ENCODE results near the gene NEK10.
"Not testable (repeated sequence)": the region's sequence is repeated elsewhere in the genome, so short reads cannot be mapped to it uniquely, and the experiment has no call there.

Gene NEK10

DNA sequence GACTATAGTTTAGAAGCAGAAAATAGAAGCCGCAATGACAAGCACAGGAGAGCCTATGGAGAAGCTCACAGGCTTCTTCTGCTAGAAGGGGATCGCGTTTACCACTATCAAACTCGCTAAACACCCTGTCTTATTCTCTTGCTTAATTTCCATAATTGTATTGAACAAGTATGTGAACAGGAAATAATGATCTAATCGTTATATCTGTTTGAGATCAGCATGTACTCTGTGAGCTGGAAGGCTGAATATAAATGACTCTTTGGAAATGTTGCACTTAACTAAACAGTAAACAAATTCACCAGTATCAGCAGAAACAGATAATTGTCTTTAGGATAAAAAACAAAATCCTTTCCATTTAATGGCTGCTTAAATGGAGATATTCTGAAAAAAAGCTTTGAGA, 15.0 kb downstream of the NEK10 start:
- DNase-seq (ENCODE audit: low spot score), result no peak

GRCh38 chr3:27353221-27353620, 16.0 kb downstream of the NEK10 start:
- DNase-seq (ENCODE audit: low spot score), result no peak

- no peak for DNase-seq (ENCODE audit: low spot score)
Measured at GRCh38 chr3:27352047-27352446, 17.1 kb downstream of the NEK10 start.

DNA sequence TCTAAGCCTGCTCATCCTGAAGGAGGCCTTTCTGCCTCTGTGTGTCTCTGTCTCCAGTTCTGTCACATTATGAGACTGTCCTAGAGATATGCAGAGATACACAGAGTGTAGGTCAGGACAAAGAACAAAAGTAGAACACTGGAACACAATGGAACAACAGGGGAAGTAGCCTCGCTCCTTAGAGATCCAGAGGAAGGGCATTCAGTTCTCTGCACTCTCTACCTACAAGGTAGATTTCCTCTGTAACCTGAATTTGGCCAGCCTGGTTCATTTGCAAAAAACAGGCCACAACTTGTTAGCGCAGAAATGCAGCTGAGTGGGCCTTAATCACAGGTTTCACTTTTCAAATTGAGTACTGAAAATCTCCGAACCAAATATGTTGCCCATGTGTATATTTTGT, 19.4 kb downstream of the NEK10 start:
- DNase-seq (ENCODE audit: low spot score), result no peak

- no peak for DNase-seq (ENCODE audit: low spot score)
Measured at GRCh38 chr3:27345959-27346865, 23.0 kb downstream of the NEK10 start.

GRCh38 chr3:27345493-27345892, 23.7 kb downstream of the NEK10 start:
- no peak for DNase-seq (ENCODE audit: low spot score)

DNA sequence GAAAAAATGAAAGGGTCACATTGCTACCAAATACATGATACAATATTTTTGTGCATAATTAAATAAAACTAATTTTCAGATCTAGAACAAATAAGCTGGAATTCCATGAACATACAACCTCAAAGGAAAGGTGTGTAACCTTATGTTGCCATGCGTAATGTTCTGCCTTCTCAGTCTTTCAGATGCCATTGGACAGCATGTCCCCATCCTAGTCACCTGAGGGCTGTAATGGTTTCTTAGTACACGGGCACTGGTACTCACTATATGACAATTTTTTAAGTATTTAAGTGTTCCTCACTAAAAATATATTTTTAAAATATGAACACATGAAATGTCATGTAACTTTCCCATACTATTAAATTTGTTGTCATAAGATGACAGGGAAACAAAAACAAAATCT, 24.1 kb downstream of the NEK10 start:
- no peak for DNase-seq (ENCODE audit: low spot score)

DNA sequence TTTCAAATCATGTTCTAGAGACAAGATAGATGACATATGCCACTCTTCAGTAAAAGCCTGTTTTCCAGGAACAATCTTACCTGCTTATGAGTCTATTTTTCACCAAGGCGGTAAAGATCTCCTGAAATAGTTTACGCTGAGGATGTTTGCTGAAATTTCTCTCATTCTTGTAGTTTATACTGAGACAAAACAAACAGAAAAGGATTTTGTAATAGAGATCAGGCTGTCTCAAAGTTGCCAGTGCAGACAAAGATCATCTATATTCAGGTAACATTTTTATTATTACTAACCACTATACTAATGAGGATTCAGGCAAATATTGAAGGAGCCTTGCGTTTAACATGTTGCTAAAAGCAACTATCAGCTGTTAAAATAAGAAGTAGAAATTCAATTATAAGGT, 25.0 kb downstream of the NEK10 start:
- no peak for DNase-seq (ENCODE audit: low spot score)

DNA sequence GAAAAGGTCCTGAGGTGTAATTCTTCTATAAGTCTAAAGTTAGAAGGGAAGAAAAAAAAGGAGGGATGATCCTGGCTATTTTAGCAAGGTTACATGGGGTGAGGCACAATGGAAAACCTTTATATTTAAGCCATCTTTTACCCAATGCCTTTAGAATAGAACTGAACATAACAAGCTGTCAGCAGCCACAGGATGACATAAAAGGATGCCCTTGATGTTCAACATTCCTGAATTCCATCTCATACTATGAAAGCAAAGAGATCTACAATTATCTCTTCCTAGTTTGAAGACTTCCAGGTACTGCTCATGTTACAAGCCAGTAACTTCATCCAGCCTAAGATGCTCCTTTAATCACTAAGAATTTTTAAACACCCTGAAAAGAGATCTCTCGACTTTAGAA, 26.9 kb downstream of the NEK10 start:
- no peak for DNase-seq (ENCODE audit: low spot score)

DNA sequence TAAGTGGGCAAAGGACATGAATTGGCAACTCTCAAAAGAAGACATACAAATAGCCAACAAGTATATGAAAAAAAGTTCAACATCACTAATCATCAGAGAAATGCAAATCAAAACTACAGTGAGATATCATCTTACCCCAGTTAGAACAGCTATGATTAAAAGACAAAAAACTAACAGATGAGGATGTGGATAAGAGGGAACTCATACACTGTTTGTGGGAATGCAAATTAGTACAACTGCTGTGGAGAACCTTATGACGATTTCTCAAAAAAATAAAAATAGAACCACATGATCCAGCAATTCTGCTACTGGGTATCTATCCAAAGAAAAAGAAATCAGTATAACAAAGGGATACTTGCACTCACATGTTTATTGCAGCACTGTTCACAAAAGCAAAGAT, 28.6 kb downstream of the NEK10 start:
- DNase-seq (ENCODE audit: low spot score), result no peak

DNA sequence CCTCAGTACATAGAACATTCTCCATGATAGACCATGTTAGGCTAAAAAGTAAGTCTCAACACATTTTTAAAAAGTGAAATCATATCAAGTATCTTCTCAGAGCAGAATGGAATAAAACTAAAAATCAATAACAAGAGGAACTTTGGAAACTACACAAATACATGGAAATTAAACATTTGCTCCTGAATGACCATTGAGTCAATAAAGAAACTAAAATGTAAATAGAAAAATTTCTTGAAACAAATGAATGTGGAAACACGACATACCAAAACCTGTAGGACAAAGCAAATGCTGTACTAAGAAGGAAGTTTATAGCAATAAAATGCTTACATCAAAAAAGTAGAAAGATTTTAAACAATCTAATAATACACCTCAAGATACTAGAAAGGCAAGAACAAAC, 33.6 kb downstream of the NEK10 start:
- DNase-seq (ENCODE audit: low spot score), result no peak

DNA sequence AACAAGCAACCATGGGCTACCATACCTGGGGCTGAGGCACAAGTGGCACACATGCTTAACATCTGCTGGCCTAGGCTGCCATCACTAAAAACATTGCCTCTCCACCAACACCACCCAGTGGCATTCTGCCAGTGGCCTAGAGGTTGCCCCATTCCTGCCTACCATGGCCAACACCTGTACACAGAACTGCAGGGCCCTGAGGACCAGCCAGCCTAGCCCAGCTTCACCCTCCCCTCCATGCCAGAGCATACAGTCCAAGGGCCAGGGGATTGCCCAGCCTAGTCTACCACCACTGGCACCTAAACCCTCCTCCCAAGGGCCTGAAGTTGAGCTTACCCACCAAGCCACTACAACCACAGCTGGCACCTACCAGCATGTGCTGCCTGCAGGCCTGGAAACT, 35.3 kb downstream of the NEK10 start:
- no peak for DNase-seq (ENCODE audit: low spot score)

DNA sequence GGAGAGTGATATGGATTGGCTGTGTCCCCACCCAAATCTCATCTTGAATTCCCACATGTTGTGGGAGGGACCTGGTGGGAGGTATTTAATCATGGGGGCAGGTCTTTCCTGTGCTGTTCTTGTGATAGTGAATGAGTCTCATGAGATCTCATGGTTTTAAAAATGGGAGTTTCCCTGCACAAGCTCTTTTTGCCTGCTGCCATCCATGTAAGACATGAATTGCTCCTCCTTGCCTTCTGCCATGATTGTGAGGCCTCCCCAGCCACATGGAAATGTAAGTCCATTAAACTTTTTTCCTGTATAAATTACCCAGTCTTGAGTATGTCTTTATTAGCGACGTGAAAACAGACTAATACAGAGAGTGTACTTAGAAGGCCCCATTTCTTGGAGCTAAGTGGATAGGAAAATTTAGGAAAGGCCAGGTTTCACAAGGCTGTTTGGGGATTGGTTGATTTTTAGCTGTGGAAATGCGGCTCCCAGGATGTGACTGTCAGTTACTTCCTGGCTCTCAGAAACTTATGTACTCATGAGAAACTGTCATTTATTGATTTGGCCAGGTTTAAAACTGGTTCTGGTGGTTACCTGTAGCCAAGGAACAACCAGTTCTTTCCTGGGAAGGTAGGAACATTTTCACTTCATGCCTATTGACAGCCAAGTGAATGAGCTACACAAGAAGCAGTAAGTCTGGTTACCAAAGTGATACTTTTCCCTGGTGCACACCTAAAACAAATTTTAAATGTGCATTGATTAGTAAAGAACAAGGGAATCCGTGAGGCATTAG, 40.0 kb downstream of the NEK10 start:
- DNase-seq (ENCODE audit: low spot score), result not testable (repeated sequence)

DNA sequence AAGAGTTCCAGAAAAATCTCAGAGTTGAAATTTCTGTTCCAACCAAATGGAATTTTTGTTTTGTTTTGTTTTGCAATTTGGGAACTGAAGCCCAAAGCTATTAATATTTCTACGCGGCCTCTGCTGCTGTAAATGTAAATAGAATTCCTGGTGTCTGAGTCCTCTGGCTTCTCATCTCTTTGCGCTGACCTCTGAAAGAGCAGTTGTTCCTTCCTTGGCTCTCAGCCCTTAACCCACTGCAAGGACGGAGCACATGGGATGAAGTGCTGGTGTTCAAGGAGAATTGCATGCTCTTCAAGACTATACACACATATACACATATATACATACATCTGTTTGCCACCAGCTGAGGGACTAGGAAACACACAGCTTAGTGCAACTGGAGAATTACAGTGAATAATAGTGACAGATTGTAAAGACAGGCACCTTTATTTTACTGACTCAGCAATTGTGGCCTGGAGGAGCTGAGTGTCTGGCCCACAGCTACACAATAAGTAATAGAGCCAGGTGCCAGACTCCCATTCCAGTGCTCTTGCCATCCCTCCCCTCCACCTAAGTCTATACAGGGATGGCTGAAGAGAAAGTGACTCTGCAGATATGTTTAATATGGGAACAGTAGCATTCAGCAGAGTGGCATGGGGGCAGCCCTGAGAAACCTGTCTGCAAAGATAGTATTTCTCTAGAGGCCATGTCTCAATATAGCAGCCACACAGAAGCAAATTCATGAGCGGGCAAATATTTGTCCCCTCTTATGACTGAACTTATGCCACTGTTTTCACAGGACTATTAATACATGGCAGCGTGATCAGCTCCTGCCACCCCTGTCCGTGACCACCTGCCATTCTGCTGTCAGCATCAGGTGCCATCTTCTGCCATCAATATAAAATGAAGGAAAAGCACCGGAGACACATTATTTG, 42.3 kb downstream of the NEK10 start:
- no peak for DNase-seq (ENCODE audit: low spot score)

GRCh38 chr3:27326202-27326601, 43.0 kb downstream of the NEK10 start:
- no peak for DNase-seq (ENCODE audit: low spot score)

DNA sequence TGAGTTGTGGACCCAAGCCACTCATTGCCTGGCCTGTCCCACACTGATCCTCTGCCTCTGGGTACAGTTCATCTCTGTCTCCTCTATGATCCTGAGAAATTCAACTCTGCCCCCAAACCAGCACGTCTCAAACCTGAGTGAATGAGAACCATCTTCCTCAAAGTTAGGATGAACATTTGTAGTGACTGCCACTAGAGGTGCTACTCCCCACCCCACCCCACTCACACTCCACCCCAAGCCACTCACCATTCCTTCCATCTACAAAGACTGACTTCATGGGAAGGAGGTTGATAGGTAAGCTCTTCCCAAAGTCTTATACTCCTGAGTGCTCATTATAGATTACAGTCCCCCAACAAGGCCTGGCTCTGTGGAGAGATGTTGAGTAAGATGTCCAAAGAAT, 43.8 kb downstream of the NEK10 start:
- DNase-seq (ENCODE audit: low spot score), result no peak

DNA sequence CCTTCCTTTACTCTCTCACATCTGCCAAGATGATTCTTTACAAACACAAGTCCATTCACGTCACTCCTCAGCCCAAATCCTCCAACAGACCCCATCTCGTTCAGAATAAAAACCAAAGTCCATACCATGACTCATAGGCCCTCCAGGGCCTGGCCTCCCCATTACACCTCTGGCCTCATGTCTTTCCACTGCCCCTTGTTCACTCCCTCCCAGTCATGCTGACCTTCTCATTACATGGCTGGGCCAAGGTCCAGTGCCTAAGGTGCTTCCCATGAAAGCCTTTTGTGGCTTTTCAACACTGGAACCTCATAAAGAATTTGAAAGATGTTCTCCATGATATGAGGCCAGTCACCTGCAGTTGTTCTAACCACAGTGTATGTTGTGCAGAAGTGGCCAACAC, 44.5 kb downstream of the NEK10 start:
- DNase-seq (ENCODE audit: low spot score), result no peak

- DNase-seq (ENCODE audit: low spot score), result no peak
Measured at GRCh38 chr3:27323087-27323570, 46.1 kb downstream of the NEK10 start.

GRCh38 chr3:27322634-27323033, 46.5 kb downstream of the NEK10 start:
- DNase-seq (ENCODE audit: low spot score), result no peak

GRCh38 chr3:27319847-27320526, 49.2 kb downstream of the NEK10 start:
- DNase-seq (ENCODE audit: low spot score), result no peak

- no peak for DNase-seq (ENCODE audit: low spot score)
Measured at GRCh38 chr3:27319304-27319703, 49.9 kb downstream of the NEK10 start.

DNA sequence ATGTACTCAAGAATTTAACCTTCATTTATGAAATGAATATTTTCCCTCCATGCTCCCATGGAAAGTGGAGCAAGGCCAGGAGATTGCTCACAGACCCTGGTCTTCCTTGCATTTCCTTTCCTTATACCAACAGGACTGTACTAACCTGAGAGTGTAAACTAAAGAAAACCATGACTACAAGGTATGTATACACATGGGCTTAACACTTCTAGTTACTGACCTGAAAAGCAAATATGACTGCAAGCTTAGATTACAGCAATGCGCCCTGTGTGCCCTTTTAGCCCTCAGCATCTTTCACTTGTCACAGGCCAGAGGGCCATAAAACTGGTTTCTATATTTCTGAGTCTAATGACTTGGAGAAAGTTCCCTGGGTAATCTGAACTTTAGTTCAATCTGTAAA, 52.1 kb downstream of the NEK10 start:
- no peak for DNase-seq (ENCODE audit: low spot score)
